ENCODE results near the gene TUT7. TPM values are rescaled to one million over a fixed set of nuclear protein-coding genes. Genes with fewer than 3 reads are reported as not detected.
A peak's percentile ranks its signal among the peaks of the same experiment; 100 is the strongest.

TUT7 gene
- total RNA-seq, 1 donor from 2014 or later = 28.5 TPM

- H3K9ac ChIP-seq = no peak overlapping the region
- H4K20me1 ChIP-seq (ENCODE audit: low read depth) = peaks cover 12% of the 10 kb centered on the region
- H3K27ac Mint-ChIP-seq = no peak overlapping the region
These were observed 77.1 kb downstream of the TUT7 start for GRCh38 chr9:86277072-86277471.

GRCh38 chr9:86275962-86276361 is 78.2 kb downstream of the TUT7 start:
- H3K9ac ChIP-seq = no peak overlapping the region
- H3K4me1 Mint-ChIP-seq = peaks cover 24% of the 10 kb centered on the region
- TF ChIP-seq EZH2 (IDR thresholded peaks at IDR 0.05) (no peak), EZH2phosphoT487 (IDR thresholded peaks at IDR 0.05) (no peak), CTCF (IDR thresholded peaks at IDR 0.05) (peak; percentile 53)
- peaks cover 4% of the 10 kb centered on the region for H3K4me1 ChIP-seq
- no peak overlapping the region for H3K27ac ChIP-seq
- H3K4me3 Mint-ChIP-seq = no peak overlapping the region
- peaks cover 2% of the 10 kb centered on the region for H3K27me3 Mint-ChIP-seq (ENCODE audit: insufficient read depth, low read depth)
- peaks cover 4% of the 10 kb centered on the region for H3K9me3 Mint-ChIP-seq
- H3K9me3 ChIP-seq (ENCODE audit: low read depth) = no peaks in the 10 kb centered on the region
- peaks cover 50% of the 10 kb centered on the region for H3K79me2 ChIP-seq (ENCODE audit: low read depth)
- H4K20me1 ChIP-seq (ENCODE audit: low read depth) = peaks cover 12% of the 10 kb centered on the region
- H3F3A ChIP-seq (ENCODE audit: low read depth) = no peaks in the 10 kb centered on the region
- no peak overlapping the region for H3K4me2 ChIP-seq
- H3K27me3 ChIP-seq = no peaks in the 10 kb centered on the region
- peak; percentile 27 for DNase-seq (ENCODE audit: low spot score)
- no peak overlapping the region for H3K4me3 ChIP-seq
- H3K36me3 ChIP-seq = peaks cover 3% of the 10 kb centered on the region
- peaks cover 26% of the 10 kb centered on the region for H3K36me3 Mint-ChIP-seq
- H3K27ac Mint-ChIP-seq = no peak overlapping the region
- H2AFZ ChIP-seq (replicated peaks) = no peak overlapping the region

More at GRCh38 chr9:86277072-86277471, 77.1 kb downstream of the TUT7 start:
- Histone ChIP-seq H3K27me3 (no peaks in the 10 kb centered on the region), H3K79me2 (ENCODE audit: low read depth) (peaks cover 56% of the 10 kb centered on the region), H3K4me2 (no peak overlapping the region), H3K36me3 (no peaks in the 10 kb centered on the region), H3K9me3 (ENCODE audit: low read depth) (no peaks in the 10 kb centered on the region), H3K4me3 (no peak overlapping the region), H3K27ac (no peak overlapping the region), H3K4me1 (peaks cover 8% of the 10 kb centered on the region), H2AFZ (replicated peaks) (no peak overlapping the region), H3F3A (ENCODE audit: low read depth) (peaks cover 9% of the 10 kb centered on the region)
- Mint-ChIP-seq H3K36me3 (peaks cover 16% of the 10 kb centered on the region), H3K9me3 (no peaks in the 10 kb centered on the region), H3K27me3 (ENCODE audit: insufficient read depth, low read depth) (peaks cover under 1% of the 10 kb centered on the region), H3K4me3 (no peak overlapping the region), H3K4me1 (peaks cover 31% of the 10 kb centered on the region)
- no peak for DNase-seq (ENCODE audit: low spot score)
- TF ChIP-seq EZH2 (IDR thresholded peaks at IDR 0.05) (no peak), CTCF (IDR thresholded peaks at IDR 0.05) (no peak), EZH2phosphoT487 (IDR thresholded peaks at IDR 0.05) (no peak)

- no peak overlapping the region for H3K9ac ChIP-seq
- no peaks in the 10 kb centered on the region for H3K27me3 ChIP-seq
- peaks cover 40% of the 10 kb centered on the region for H3K79me2 ChIP-seq (ENCODE audit: low read depth)
- TF ChIP-seq EZH2phosphoT487 (IDR thresholded peaks at IDR 0.05) (no peak), EZH2 (IDR thresholded peaks at IDR 0.05) (no peak), CTCF (IDR thresholded peaks at IDR 0.05) (no peak)
- no peaks in the 10 kb centered on the region for H3K4me1 ChIP-seq
- no peak overlapping the region for H3K4me2 ChIP-seq
- no peak overlapping the region for H2AFZ ChIP-seq (replicated peaks)
- peaks cover 3% of the 10 kb centered on the region for H3K36me3 ChIP-seq
- H3K27ac Mint-ChIP-seq = no peak overlapping the region
- no peak overlapping the region for H3K4me3 ChIP-seq
- peaks cover 4% of the 10 kb centered on the region for H3K9me3 Mint-ChIP-seq
- H3K4me1 Mint-ChIP-seq = peaks cover 19% of the 10 kb centered on the region
- H3K27ac ChIP-seq = no peak overlapping the region
- H3K36me3 Mint-ChIP-seq = peaks cover 25% of the 10 kb centered on the region
- H4K20me1 ChIP-seq (ENCODE audit: low read depth) = peaks cover 12% of the 10 kb centered on the region
- H3K4me3 Mint-ChIP-seq = no peak overlapping the region
- DNase-seq (ENCODE audit: low spot score) = no peak
- H3K27me3 Mint-ChIP-seq (ENCODE audit: insufficient read depth, low read depth) = peaks cover 2% of the 10 kb centered on the region
- H3K9me3 ChIP-seq (ENCODE audit: low read depth) = no peaks in the 10 kb centered on the region
- H3F3A ChIP-seq (ENCODE audit: low read depth) = no peaks in the 10 kb centered on the region
These were observed 79.2 kb downstream of the TUT7 start for GRCh38 chr9:86274821-86275643.
